GM19351 (cell line): Measurements from ENCODE around the gene C6orf47.

Experiments
- ATAC-seq: cut with Tn5 transposase; IDR thresholded peaks from one replicate; pipeline ENCODE4 v1.9.1; 2021; ENCODE audit warnings: mild to moderate bottlenecking, moderate library complexity; ENCODE audit not compliant: unreplicated experiment

Gene C6orf47

DNA sequence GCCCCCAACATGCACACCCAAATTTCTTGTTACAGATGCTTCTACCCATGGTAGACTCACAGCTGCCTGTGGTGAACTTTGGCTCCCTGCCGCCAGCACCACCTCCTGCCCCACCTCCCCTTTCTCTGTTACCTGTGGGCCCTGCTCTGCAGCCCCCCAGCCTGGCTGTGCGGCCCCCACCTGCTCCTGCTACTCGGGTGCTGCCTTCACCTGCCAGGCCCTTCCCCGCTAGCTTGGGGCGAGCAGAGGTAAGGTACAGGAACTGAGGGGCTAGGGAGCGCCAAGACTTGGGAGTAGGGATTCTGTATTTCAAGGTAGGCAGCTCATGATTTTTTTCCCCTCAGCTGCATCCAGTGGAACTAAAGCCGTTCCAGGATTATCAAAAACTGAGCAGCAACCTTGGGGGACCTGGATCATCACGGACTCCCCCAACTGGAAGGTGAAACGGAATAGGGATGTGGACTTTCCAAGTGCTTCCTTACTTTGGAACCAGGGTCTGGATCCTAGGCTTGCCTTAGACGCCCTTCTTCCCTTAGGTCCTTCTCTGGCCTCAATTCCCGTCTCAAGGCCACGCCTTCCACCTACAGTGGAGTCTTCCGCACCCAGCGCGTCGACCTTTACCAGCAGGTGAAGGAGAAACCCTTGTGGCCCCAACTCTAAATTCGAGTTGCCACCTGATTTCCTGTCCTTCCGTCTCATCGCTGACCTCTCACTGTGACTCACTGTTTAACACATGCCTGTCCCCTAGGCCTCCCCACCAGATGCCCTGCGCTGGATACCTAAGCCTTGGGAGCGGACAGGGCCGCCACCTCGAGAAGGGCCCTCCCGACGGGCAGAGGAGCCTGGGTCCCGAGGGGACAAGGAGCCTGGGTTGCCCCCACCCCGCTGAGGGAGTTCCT lies 23.6 kb downstream of the C6orf47 start:
- ATAC-seq: no peak

DNA sequence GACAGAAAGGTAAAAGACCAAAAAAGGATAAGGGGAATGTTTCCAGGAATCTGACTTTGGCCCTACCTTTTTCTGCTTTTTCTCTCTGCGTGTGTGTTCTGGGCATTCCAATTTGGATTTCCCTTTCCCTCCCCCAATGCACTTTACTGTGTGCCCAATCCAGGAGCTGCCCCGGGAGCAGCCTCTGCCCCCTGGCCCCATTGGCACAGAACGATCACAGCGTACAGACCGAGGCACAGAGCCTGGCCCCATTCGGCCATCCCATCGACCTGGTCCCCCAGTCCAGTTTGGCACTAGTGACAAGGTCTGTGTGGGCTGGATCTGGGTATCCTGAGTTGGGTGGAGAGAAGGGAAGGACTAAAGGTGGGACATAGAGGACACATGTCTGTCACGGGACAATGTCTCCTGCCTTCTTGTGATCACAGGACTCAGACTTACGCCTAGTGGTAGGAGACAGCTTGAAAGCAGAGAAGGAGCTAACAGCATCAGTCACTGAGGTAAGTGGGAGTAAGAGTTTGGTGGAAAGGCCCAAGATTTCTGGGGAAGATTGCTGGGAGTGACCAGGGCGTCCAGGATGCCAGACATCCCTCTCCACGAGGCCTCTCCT lies 25.5 kb downstream of the C6orf47 start:
- no peak for ATAC-seq

DNA sequence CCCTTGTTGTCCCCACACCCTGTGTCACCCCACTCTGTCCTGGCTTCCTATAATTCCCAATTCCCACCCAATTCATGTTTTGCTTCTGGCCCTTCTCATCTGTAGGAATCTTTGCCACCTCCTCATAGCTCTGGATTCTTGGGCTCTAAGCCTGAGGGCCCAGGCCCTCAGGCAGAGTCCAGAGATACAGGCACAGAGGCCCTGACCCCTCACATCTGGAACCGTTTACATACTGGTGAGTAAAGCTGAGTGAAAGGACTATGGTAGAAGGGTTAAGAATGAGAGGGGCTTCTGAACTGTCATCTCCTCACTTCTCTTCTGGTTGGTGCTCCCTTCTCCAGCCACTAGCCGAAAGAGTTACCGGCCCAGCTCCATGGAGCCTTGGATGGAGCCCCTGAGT lies 26.4 kb downstream of the C6orf47 start:
- ATAC-seq: no peak

DNA sequence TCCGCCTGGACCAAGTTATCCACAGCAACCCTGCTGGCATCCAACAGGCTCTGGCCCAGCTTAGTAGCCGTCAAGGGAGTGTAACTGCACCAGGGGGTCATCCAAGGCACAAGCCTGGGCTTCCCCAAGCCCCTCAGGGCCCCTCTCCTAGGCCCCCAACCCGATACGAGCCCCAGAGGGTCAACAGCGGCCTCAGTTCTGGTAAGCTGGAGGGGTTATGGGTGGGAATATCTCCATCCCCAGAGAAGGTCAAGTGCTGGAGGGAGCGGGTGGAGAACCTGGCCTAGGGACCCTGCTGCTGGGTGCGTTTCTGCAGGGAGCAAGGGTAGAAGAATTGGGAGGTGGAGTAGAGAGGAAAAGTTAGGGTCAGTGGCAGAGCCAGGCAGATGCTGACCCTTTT lies 27.1 kb downstream of the C6orf47 start:
- ATAC-seq: no peak

DNA sequence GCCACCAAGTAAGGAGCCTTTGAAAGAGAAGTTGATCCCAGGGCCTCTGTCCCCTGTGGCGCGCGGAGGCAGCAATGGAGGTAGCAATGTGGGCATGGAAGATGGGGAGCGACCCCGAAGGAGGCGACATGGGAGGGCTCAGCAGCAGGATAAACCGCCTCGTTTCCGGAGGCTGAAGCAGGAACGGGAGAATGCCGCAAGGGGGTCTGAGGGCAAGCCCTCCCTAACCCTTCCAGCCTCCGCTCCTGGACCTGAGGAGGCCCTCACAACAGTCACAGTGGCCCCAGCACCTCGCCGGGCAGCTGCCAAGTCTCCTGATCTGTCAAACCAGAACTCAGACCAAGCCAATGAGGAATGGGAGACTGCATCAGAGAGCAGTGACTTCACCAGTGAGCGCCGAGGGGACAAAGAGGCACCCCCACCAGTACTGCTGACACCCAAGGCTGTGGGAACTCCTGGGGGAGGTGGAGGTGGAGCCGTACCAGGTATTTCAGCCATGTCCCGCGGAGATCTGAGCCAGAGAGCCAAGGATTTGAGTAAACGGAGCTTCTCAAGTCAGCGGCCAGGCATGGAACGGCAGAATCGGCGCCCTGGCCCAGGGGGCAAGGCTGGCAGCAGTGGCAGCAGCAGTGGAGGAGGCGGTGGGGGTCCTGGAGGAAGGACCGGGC lies 28.2 kb downstream of the C6orf47 start:
- no peak for ATAC-seq

DNA sequence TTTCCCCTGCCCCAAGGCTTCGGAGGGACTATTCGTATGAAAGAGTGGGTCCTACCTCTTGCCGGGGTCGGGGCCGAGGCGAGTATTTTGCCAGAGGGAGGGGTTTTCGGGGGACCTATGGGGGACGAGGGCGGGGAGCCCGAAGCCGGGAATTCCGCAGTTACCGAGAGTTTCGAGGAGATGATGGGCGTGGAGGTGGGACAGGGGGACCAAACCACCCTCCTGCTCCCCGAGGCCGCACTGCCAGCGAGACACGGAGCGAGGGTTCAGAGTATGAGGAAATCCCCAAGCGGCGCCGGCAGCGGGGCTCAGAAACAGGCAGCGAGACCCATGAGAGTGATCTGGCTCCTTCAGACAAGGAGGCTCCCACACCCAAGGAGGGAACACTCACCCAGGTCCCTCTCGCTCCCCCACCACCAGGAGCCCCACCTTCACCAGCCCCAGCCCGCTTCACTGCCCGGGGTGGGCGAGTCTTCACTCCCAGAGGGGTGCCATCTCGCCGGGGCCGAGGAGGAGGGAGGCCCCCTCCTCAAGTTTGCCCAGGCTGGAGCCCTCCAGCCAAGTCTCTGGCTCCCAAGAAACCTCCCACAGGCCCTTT lies 28.8 kb downstream of the C6orf47 start:
- no peak for ATAC-seq

DNA sequence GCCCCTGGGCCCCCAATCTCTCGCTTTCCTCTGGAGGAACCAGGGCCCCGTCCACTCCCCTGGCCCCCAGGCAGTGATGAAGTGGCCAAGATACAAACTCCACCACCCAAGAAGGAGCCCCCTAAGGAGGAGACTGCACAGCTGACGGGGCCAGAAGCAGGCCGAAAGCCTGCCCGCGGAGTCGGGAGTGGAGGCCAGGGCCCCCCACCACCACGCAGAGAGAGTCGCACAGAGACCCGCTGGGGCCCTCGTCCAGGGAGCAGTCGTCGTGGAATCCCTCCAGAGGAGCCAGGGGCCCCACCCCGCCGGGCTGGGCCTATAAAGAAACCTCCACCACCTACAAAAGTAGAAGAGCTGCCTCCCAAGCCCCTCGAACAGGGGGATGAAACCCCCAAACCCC lies 29.4 kb downstream of the C6orf47 start:
- no peak for ATAC-seq

DNA sequence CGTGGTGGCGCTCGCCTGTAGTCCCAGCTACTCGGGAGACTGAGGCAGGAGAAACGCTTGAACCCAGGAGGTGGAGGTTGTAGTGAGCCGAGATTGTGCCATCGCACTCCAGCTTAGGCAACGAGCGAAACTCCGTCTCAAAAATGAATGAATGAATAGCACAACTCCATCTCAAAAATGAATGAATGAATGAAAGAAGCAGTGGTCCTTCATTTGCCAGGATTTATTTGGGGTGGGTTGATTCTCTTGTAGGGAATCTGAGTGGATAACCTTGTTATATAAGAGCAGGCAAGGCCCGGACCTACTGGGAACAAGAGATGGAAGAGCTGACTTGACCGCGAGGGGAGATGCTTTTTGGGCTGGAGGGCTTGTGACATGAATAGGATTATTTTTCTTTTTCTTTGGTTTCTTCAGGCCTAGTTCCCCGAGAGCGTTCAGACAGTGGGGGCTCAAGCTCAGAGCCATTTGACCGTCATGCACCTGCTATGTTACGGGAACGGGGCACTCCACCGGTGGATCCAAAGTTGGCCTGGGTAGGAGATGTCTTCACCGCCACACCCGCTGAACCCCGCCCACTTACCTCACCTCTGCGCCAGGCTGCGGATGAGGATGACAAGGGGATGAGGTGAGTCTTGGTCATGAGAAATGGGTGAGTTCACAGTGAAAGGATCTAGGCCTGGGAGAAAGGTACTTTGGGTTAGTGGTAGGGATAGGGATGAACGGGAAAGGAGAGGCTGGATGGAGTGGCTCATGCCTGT lies 30.2 kb downstream of the C6orf47 start:
- no peak for ATAC-seq

DNA sequence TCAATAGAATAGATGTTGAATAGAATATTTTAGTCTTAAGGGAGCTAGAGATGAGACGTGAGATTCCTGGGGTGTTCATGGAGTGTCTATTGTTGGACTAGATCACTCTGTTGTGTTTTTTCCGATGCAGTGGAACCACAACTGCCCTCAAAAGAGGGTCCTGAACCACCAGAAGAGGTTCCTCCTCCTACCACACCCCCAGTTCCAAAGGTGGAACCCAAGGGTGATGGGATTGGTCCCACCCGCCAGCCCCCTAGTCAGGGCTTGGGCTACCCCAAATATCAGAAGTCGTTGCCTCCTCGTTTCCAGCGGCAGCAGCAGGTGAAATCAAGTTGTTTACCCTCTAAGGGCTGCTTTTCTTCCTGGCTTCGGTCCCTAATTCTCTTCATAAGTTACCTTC lies 31.6 kb downstream of the C6orf47 start:
- ATAC-seq: no peak

DNA sequence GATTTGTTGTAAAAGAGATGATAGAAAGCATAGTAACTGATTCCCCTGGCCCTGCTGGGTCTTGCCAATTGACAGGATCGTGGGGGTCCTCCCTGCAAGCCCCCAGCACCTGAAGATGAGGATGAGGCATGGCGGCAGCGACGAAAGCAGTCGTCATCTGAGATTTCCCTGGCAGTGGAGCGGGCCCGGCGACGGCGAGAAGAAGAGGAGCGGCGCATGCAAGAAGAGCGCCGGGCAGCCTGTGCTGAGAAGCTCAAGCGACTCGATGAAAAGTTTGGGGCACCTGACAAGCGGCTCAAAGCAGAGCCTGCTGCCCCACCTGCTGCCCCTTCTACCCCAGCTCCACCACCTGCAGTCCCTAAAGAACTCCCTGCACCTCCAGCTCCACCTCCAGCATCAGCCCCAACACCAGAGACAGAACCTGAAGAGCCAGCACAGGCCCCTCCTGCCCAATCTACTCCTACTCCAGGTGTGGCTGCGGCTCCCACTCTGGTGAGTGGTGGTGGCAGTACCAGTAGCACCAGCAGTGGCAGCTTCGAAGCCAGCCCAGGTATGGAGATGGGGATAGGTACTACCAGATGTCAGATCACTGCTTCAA lies 32.8 kb downstream of the C6orf47 start:
- no peak for ATAC-seq

DNA sequence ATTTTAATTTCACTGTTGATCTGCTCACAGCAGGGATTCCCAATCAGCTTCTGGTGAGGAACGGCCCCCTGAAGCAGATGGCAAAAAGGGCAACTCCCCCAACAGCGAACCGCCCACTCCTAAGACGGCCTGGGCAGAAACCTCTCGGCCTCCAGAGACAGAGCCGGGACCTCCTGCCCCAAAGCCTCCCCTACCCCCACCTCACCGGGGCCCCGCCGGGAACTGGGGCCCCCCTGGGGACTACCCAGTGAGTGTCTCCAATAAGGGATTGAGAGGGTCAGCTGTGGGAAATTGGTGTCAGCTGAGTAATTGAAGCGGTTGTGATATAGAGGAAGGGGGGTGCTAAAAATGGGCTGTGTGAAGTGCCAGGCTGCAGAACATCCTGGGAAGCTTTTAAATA lies 33.6 kb downstream of the C6orf47 start:
- no peak for ATAC-seq

DNA sequence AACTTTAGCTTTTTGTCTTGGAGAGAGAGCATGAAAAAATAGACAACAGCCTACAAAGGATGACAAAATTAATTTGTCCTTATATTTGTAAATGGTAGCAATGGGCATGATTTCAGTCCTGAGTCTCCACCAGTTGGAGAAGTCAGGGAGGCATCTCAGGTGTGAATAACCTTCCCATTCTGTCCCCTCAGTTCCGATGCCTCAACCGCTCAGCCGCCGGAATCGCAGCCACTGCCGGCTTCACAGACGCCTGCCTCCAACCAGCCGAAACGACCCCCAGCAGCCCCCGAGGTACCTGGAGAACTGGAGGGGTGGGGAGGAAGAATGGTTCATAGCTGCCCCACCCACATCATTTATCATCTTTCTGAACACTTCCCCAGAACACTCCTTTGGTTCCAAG lies 36.5 kb downstream of the C6orf47 start:
- ATAC-seq: no peak

DNA sequence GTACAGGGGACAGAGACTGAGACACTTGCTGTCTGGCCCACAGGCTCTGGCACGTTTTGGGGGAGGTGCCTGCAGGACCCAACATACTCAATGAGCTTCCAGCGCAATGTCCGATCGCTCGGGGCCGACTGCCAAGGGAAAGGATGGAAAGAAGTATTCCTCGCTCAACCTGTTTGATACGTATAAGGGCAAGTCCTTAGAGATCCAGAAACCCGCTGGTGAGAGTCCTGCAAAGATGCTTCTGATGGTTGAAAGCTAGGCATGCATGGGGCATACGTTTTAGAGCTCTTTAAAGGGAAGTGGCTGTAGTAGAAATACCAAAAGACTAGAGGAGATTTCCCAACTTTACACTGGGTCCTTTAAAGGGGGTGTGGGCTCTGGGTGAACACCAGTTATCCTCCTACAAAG lies 37.9 kb downstream of the C6orf47 start:
- ATAC-seq: no peak

DNA sequence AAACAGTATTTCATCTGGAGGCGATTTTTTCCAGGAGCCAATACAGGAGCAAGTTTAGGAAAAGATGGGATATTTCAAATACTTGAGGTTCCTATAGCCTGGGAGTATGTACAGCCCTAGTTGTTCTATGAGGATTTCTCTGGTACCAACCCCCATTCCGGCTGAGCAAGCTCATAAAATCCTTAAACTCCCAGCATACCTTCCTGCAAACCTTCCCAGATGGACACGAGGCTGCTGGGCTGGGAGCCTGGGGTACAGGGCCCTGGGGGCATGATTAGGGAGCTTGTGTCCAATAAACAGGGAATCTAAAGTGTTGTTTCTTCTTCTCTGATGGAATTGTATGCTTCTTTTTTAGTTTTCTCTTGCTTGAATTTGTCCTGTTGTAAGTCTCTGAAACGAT lies 38.6 kb downstream of the C6orf47 start:
- ATAC-seq: no peak

DNA sequence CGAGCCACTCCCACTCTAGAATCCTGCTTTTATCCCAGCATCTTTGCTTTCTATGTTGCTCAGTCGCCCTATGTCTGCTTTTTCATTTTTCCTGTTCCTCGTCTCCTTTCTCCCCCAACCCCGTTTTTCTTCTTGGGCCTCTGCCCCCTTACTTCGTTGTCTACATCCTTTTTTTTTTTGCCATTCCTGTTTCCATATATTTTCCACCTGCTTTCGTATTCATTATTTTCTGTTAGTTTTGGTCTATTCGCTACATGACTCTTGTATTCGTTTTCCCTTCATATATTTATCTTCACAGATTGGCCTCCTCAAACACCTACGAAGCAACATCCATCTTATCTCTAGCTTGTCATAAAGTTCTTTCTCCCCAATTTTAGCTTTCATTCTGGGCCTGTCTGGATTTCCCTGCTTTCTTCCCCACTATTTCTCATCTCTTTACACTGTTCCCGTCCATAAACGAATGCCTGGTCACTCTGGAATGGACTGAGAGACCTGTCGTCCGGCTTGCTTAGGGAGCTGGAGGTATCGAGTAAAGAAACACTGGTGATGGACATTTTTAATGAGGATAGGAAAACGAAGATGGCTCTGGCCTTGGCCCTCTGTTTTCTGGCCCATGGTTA lies 39.1 kb downstream of the C6orf47 start:
- no peak for ATAC-seq

DNA sequence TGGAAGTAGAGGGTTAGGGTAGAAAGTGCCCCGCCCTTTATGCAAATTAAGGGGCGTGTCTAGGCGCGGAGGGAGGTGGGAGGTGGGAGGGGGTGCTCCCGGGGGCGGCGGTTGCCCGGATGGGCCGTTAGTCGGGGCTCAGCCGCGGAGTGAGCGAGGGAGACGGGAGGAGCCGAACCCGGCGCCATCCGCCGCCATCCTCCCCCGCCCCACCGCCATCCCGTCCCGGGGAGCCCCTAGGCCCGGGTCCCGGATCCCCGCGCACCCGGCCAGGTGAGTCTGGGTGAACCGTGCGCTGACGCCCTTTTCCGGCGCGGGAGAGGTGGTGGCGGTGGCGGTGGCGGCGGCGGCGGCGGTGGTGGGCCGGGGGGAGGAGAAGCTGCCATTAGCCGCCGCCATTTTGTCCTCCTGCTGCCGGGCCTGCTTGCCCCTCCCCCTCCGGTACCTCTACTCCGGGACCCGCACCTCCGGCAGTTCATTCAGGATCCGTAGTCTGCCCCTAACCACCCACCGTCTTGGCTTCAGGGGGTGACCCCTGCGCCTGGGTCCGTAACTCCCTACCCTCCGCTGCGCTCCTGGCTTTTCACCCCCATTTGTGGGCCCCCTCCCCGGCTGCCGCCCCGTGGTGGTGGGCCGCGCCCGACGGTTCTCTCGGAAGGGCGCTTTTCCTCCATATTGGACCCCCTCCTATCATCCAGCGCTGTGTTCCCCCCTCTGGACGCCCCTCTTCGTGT lies 39.8 kb downstream of the C6orf47 start, which contains the start of gene PRRC2A:
TSS of gene PRRC2A (plus strand) at position 130 of the 734 bp plus-strand sequence. CDS start 2,075 bp downstream, outside the sequence.
- peak; percentile 19 for ATAC-seq

DNA sequence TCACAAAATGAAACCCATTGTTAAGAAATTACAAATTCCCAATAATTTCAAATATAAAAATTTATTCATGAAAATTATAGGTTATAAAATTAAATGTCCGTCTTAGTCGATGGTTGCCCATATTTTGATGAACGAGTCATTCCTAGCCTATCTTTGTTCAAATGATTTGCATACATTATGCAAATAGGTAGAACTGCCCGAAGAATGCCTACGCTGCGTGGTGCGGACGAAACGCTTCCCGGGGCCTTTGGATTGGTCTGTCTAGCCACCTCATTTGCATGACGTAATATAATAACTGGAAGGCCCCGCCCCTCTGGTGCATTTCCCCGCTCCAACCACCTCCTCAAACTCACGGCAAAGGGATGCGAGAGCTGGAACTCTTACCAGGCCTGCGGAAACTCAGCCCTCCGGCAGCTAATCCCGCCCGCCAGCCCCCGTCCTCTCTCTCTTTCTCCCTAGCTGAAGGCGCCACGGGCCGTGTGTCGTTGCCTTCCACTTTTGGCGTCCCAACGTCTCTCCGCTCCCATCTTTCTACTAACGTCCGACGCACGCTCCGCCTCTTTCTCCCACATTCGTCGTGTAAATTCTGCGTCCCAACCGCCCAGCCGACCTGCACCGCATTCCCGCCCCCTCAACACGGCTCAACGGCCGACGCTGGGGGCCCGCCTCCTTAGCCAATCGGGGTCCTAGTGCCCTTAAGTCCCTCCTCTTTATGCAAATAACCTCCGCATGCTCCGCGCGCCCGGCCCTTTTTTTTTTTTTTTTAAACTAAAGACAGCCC lies 40.6 kb downstream of the C6orf47 start:
- peak; percentile 82 for ATAC-seq

DNA sequence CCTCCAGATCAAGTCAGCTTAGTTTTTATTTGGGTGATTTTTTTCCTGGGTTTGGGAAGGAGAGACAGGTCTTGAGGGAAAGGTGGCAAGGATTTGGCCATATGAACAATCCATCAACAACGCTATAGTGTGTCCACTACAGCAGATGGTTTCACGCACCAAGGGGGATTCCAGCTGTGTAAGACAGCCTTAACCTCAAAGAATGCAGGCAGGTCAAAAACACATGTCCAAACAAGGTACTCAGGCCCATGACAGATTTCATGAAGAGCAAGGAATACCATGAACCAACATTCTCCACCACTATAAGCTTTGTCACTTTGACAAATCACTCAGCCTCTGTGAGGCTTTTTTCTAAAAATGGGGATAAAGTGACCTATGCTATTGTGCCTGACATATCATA lies 43.6 kb downstream of the C6orf47 start:
- ATAC-seq: no peak
